SH-SY5Y (cell line): ENCODE data around the gene ARHGAP24.

Experiments used
- GATA2 ChIP-seq: IDR thresholded peaks from 2 replicates; pipeline ENCODE4 v1.6.1; 2011; ENCODE audit warnings: mild to moderate bottlenecking, low read depth, low read length
- GATA3 ChIP-seq: IDR thresholded peaks from 2 replicates; pipeline ENCODE4 v1.6.1; 2011; ENCODE audit warnings: low read depth, mild to moderate bottlenecking, low read length, moderate library complexity

- TF ChIP-seq GATA2 (no peak), GATA3 (no peak)
Measured at GRCh38 chr4:85637778-85638177, 162.8 kb downstream of the ARHGAP24 start.
